ENCODE results near the gene PRR4. TPM values are rescaled to one million over a fixed set of nuclear protein-coding genes. Genes with fewer than 3 reads are reported as not detected.
A peak's percentile ranks its signal among the peaks of the same experiment; 100 is the strongest.

Gene PRR4
- total RNA-seq (ENCODE audit: low replicate concordance): 3.4 and 7.1 TPM in 2 replicates

- TF ChIP-seq CTCF (IDR thresholded peaks at IDR 0.05; ENCODE audit: insufficient read depth, low read length): no peak
- H3K4me3 ChIP-seq (ENCODE audit: low read depth, low read length): no peak within 1 kb of the TSS
- DNase-seq (ENCODE audit: low read depth): no peak
Measured at GRCh38 chr12:10849425-10849878, at the start of gene PRR4. Gene PRR4 (minus strand): TSS chr12:10849475. CDS start chr12:10849437, 38 bp downstream.

- TF ChIP-seq CTCF (IDR thresholded peaks at IDR 0.05; ENCODE audit: insufficient read depth, low read length): no peak
- DNase-seq (ENCODE audit: low read depth): no peak
- no peak overlapping the region for H3K4me3 ChIP-seq (ENCODE audit: low read depth, low read length)
Measured at GRCh38 chr12:10896854-10897253, 47.6 kb upstream of the PRR4 start.

GRCh38 chr12:10891937-10892336 is 42.7 kb upstream of the PRR4 start:
- H3K4me3 ChIP-seq (ENCODE audit: low read depth, low read length): no peak overlapping the region
- no peak for DNase-seq (ENCODE audit: low read depth)
- no peak for TF ChIP-seq CTCF (IDR thresholded peaks at IDR 0.05; ENCODE audit: insufficient read depth, low read length)

- H3K4me3 ChIP-seq (ENCODE audit: low read depth, low read length): no peak overlapping the region
- no peak for DNase-seq (ENCODE audit: low read depth)
- no peak for TF ChIP-seq CTCF (IDR thresholded peaks at IDR 0.05; ENCODE audit: insufficient read depth, low read length)
Measured at GRCh38 chr12:10889226-10889625, 40.0 kb upstream of the PRR4 start.

- no peak for DNase-seq (ENCODE audit: low read depth)
- H3K4me3 ChIP-seq (ENCODE audit: low read depth, low read length): no peak within 1 kb of the TSS
- no peak for TF ChIP-seq CTCF (IDR thresholded peaks at IDR 0.05; ENCODE audit: insufficient read depth, low read length)
Measured at GRCh38 chr12:10884086-10884725, 34.9 kb upstream of the PRR4 start, which contains the start of gene PRH1. Gene PRH1 (minus strand): TSS chr12:10884255. CDS start chr12:10884217, 38 bp downstream.

- no peak overlapping the region for H3K4me3 ChIP-seq (ENCODE audit: low read depth, low read length)
- DNase-seq (ENCODE audit: low read depth): peak; percentile 66
- TF ChIP-seq CTCF (IDR thresholded peaks at IDR 0.05; ENCODE audit: insufficient read depth, low read length): no peak
Measured at GRCh38 chr12:10873378-10873777, 24.1 kb upstream of the PRR4 start.

GRCh38 chr12:10867381-10867780 is 18.1 kb upstream of the PRR4 start:
- peak; percentile 3 for DNase-seq (ENCODE audit: low read depth)
- TF ChIP-seq CTCF (IDR thresholded peaks at IDR 0.05; ENCODE audit: insufficient read depth, low read length): no peak

More at GRCh38 chr12:10867381-10867780, 18.1 kb upstream of the PRR4 start:
- no peak overlapping the region for H3K4me3 ChIP-seq (ENCODE audit: low read depth, low read length)

Data from fibroblast of the aortic adventitia (primary cell).